Stimulated activated naive CD4-positive, alpha-beta T cell treated with Interleukin-2 at 50 U/mL for 16 hours (primary cell): ENCODE data around the gene SLC25A38.

Source experiments
- DNase-seq: peaks from one replicate; lab custom pipeline; 2025; lab: John Stamatoyannopoulos, UW

The SLC25A38 gene

GRCh38 chr3:39376959-39377634 is 6.1 kb upstream of the SLC25A38 start:
- no peak for DNase-seq

DNA sequence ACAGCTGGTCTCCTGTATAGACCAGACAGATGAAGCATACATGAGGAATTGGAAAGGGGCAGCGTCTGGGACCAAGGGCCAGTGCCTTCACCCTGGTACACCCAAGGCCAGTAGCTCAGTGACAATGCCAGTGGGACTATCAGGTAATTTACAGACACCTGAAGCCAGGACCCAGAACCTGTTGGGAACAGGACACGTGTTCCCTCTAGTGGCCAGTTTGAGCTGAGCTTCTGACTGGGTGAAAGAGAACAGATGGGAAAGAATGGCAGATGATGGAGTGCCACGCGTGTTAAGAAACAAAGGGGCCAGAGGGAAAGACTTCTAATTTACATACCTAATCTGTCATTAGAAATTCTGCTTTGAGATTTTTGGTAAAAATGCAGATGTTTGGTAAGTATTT is 5.1 kb upstream of the SLC25A38 start:
- no peak for DNase-seq

GRCh38 chr3:39378957-39379777 is 4.0 kb upstream of the SLC25A38 start:
- DNase-seq: no peak

DNA sequence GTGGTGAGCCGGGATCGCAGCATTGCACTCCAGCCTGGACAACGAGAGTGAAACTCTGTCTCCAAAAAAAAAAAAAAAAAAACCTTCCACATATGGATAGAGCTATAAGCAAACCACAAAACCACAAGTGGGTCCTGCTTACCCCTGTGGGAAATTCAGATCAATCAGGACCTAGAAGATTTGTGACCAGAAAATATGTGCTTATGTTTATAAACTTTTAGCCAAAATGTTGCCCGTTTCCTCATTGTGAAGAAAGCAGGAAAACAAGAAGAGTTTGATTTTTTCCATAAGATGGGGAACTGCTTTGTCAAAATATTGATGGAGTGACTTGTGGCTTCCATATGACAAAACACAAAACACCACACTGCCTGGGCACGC is 3.4 kb upstream of the SLC25A38 start:
- no peak for DNase-seq

- no peak for DNase-seq
Observed at GRCh38 chr3:39381432-39381831, 1.7 kb upstream of the SLC25A38 start.

- DNase-seq: no peak
Observed at GRCh38 chr3:39383881-39384664, 903 bp downstream of the SLC25A38 start.

- no peak for DNase-seq
Observed at GRCh38 chr3:39384665-39385000, 1.5 kb downstream of the SLC25A38 start.

- DNase-seq: no peak
Observed at GRCh38 chr3:39385456-39386090, 2.4 kb downstream of the SLC25A38 start.

DNA sequence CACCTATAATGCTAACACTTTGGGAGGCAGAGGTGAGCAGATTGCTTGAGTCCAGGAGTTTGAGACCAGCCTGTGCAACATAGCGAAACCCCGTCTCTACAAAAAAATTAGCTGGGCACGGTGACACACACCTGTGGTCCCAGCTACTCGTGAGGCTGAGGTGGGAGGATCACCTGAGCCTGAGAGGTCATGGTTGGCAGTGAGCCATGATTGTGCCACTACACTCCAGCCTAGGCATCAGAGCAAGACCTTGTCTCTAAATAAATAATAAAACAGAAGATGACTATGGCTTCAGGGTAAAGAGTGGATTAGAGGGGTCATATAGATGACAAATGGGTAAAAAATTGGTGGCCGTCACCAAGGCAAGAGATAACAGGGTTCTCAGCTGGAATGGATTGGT is 3.1 kb downstream of the SLC25A38 start:
- no peak for DNase-seq

DNA sequence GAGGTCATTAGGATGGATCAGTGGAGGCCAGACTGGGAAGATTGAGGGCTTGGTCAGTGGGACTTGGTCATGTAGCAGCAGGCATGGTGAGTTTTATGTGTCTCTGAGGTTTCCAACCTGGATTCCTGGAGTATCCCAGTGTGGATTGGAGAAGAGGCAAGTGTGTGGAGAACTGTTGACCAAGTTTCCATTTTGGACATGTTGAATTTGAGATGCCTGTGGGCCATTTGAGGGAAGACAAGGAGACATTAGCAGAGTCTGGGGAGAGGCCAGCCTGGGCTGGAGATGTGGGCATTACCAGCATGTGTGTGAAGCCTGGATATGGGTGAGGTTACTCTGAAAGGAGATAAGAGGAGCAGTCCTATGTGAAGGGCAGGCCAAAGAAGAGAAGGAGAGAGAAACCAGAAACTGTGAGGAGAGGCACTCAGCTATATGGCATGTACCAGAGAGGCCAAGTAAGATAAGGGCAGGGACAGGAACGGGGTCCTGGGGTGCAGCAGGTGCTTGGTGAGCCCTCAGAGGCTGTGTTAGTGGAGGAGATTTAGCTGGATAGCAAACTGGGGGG is 4.3 kb downstream of the SLC25A38 start:
- no peak for DNase-seq

- no peak for DNase-seq
Observed at GRCh38 chr3:39388153-39388552, 5.0 kb downstream of the SLC25A38 start.

GRCh38 chr3:39388741-39389248 is 5.6 kb downstream of the SLC25A38 start:
- DNase-seq: no peak

DNA sequence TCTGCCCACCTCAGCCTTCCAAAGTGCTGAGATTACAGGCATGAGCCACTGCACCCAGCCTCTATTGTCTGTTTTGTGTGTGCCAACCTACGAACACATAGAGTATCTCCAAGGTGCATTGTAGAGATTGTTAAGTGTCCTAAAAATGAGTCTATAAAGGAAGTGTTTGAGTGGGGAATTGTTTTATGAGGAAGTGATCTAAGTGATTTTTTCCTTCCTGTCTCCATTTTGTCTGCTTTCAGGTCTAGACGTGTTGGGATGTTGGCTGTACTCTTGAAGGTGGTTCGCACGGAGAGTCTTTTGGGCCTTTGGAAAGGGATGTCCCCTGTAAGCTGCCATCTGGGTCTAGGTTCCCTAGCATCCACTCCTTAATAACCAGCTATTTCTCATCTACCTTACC is 7.0 kb downstream of the SLC25A38 start:
- DNase-seq: no peak

- DNase-seq: no peak
Observed at GRCh38 chr3:39396690-39397089, 13.5 kb downstream of the SLC25A38 start.

DNA sequence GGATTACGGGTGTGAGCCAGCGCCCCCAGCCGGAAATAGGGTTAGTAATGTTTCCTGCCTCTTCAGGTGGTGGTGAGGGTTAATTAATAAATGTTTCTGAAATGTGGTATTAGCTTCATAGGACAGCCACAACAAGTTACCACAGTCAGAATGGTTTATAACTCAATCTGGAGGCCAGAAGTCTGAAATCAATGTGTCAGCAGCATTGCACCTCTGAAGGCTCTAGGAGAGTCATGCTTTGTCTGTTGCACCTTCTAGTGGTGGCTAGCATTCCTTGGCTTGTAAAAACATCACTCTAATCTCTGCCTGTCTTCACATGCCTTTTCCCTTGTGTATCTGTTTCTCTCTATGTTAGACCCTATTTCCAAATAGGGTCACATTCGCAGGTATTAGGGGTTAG is 15.5 kb downstream of the SLC25A38 start:
- no peak for DNase-seq

- no peak for DNase-seq
Observed at GRCh38 chr3:39401983-39402382, 18.8 kb downstream of the SLC25A38 start.

GRCh38 chr3:39404943-39405686 is 21.9 kb downstream of the SLC25A38 start:
- no peak for DNase-seq

DNA sequence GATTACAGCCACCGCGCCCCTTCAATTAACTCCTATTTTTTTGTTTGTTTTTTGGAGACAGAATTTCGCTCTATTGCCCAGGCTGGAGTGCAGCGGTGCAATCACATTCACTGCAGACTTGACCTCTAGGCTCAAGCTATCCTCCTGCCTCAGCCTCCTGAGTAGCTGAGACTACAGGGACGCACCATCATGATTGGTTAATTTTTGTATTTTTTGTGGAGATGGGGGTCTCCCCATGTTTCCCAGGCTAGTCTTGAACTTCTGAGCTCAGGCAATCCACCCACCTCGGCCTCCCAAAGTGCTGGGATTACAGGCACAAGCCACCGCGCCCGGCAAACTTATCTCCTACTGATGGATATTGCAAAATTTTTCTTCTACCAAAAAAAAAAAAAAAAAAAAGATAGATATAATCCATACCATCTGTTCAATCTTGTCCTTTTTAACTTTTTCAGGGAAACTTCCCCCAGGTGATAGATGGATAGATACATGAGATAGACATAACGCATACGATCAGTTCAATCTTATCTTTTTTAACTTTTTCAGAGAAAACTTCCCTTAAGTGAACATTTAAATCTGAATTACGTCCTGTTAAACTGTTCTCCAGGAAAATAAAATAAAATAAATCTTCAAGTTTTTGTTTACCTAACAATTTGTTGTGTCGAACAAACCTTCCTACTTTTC is 22.7 kb downstream of the SLC25A38 start:
- DNase-seq: no peak

- DNase-seq: peak; percentile 96
Observed at GRCh38 chr3:39406368-39407258, 23.4 kb downstream of the SLC25A38 start, which contains the start of gene RPSA. Gene RPSA, plus strand, starts transcription at chr3:39406720. Its CDS starts 934 bp downstream, at chr3:39407654.
